GM12891 (cell line): ENCODE results near the gene DDIT4L.

Experiments
- POLR2A ChIP-seq: IDR thresholded peaks from 2 replicates; pipeline ENCODE4 v1.6.1; 2011; ENCODE audit warnings: low read depth, low read length, control low read depth
- POLR2AphosphoS5 ChIP-seq: IDR thresholded peaks from 2 replicates; pipeline ENCODE4 v1.6.1; 2011; ENCODE audit warnings: low read depth, low read length, control low read depth
- SPI1 ChIP-seq: IDR thresholded peaks from 2 replicates; pipeline ENCODE4 v1.6.1; 2011; ENCODE audit warnings: low read depth, low read length, control low read depth

DNA sequence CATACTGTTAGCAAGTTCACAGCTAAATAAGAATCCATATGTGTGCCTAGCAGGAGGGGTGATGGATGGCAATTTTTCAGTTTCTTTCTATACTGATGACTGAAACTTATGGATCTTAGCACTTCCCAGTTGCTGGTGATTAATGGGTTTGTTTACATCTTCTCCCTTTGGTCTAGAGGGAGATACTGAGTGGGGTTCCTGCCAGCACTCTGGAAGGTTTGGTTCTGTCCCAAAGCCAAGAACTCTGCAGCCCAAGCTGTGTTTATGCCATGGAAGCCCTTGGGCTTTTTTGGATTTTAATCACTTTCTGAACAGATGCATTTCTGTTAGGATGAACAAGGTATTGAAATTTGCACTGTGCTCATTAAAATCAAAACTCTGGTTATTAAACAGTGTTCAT is 43.5 kb downstream of the DDIT4L start:
- TF ChIP-seq POLR2A (no peak), POLR2AphosphoS5 (no peak), SPI1 (no peak)
